ENCODE data around the gene IL20. TPM values are rescaled to one million over a fixed set of nuclear protein-coding genes. Genes with fewer than 3 reads are reported as not detected.

Gene IL20
- polyA plus RNA-seq, 1 donor from 2014 or later = not detected

- Histone ChIP-seq H3K9me3 (ENCODE audit: low read length) (no peaks in the 10 kb centered on the region), H3K9me2 (ENCODE audit: insufficient read depth, low read length) (no peaks in the 10 kb centered on the region), H3K27me3 (ENCODE audit: insufficient read depth, low read depth, low read length) (no peaks in the 10 kb centered on the region), H3F3A (ENCODE audit: insufficient read depth, low read length, poor library complexity, severe bottlenecking) (no peaks in the 10 kb centered on the region), H3K9ac (ENCODE audit: low read length) (no peak overlapping the region), H3K79me2 (replicated peaks; ENCODE audit: insufficient read depth, low read length) (no peaks in the 10 kb centered on the region), H2AFZ (ENCODE audit: low read depth, low read length) (no peak overlapping the region), H3K27ac (ENCODE audit: low read length) (no peak overlapping the region), H4K20me1 (ENCODE audit: insufficient read depth) (no peaks in the 10 kb centered on the region), H3K4me2 (ENCODE audit: low read length) (no peak overlapping the region), H3K4me3 (ENCODE audit: low read length) (no peak overlapping the region), H3K36me3 (ENCODE audit: insufficient read depth, low read length) (no peaks in the 10 kb centered on the region)
- no peak for TF ChIP-seq SMC3 (conservative IDR thresholded peaks at IDR 0.05; ENCODE audit: poor library complexity)
- no peak for TF ChIP-seq EZH2 (IDR thresholded peaks at IDR 0.05; ENCODE audit: borderline replicate concordance, insufficient read depth, low read length, poor library complexity, severe bottlenecking)
- no peak for TF ChIP-seq CTCF (IDR thresholded peaks at IDR 0.05; ENCODE audit: poor library complexity, severe bottlenecking)
- no peak for TF ChIP-seq TAF1 (IDR thresholded peaks at IDR 0.05; ENCODE audit: low read depth)
- no peak for TF ChIP-seq MXI1 (conservative IDR thresholded peaks at IDR 0.05; ENCODE audit: poor library complexity, severe bottlenecking)
- no peak for TF ChIP-seq EP300 (conservative IDR thresholded peaks at IDR 0.05; ENCODE audit: poor library complexity, severe bottlenecking)
- TF ChIP-seq RAD21 (conservative IDR thresholded peaks at IDR 0.05) = no peak
- no peak for TF ChIP-seq POLR2AphosphoS5 (IDR thresholded peaks at IDR 0.05)
- TF ChIP-seq, protein P1, sequence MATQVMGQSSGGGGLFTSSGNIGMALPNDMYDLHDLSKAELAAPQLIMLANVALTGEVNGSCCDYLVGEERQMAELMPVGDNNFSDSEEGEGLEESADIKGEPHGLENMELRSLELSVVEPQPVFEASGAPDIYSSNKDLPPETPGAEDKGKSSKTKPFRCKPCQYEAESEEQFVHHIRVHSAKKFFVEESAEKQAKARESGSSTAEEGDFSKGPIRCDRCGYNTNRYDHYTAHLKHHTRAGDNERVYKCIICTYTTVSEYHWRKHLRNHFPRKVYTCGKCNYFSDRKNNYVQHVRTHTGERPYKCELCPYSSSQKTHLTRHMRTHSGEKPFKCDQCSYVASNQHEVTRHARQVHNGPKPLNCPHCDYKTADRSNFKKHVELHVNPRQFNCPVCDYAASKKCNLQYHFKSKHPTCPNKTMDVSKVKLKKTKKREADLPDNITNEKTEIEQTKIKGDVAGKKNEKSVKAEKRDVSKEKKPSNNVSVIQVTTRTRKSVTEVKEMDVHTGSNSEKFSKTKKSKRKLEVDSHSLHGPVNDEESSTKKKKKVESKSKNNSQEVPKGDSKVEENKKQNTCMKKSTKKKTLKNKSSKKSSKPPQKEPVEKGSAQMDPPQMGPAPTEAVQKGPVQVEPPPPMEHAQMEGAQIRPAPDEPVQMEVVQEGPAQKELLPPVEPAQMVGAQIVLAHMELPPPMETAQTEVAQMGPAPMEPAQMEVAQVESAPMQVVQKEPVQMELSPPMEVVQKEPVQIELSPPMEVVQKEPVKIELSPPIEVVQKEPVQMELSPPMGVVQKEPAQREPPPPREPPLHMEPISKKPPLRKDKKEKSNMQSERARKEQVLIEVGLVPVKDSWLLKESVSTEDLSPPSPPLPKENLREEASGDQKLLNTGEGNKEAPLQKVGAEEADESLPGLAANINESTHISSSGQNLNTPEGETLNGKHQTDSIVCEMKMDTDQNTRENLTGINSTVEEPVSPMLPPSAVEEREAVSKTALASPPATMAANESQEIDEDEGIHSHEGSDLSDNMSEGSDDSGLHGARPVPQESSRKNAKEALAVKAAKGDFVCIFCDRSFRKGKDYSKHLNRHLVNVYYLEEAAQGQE (IDR thresholded peaks at IDR 0.05; ENCODE audit: borderline replicate concordance) = no peak
These were observed 20.1 kb downstream of the IL20 start for GRCh38 chr1:206885341-206886060.

DNA sequence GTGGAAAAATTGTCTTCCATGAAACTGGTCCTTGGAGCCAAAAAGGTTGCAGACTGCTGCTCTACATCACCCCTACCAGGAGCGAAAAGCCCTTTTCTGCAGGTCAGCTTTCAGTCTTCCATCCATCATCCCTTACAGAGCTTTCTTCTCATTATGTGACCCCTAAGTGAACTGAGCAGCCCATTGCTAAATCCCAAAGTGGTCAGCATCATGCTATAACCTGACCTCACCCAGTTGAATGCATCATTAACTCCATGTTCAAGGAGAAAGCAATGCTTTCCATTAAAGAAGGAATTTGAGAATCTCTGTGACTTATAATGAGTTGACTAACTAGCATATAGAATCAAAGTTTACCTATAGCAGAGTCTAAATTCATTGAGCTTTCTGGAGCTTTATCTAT is 21.4 kb downstream of the IL20 start:
- H3K36me3 ChIP-seq (ENCODE audit: insufficient read depth, low read length) = no peaks in the 10 kb centered on the region
- H3K4me3 ChIP-seq (ENCODE audit: low read length) = no peak overlapping the region
- no peak overlapping the region for H2AFZ ChIP-seq (ENCODE audit: low read depth, low read length)
- no peaks in the 10 kb centered on the region for H3K27me3 ChIP-seq (ENCODE audit: insufficient read depth, low read depth, low read length)
- no peak overlapping the region for H3K27ac ChIP-seq (ENCODE audit: low read length)
- H4K20me1 ChIP-seq (ENCODE audit: insufficient read depth) = no peaks in the 10 kb centered on the region
- TF ChIP-seq, protein P1 (IDR thresholded peaks at IDR 0.05; ENCODE audit: borderline replicate concordance) = no peak
- TF ChIP-seq POLR2AphosphoS5 (IDR thresholded peaks at IDR 0.05) = no peak
- TF ChIP-seq RAD21 (conservative IDR thresholded peaks at IDR 0.05) = no peak
- no peak for TF ChIP-seq SMC3 (conservative IDR thresholded peaks at IDR 0.05; ENCODE audit: poor library complexity)
- TF ChIP-seq EZH2 (IDR thresholded peaks at IDR 0.05; ENCODE audit: borderline replicate concordance, insufficient read depth, low read length, poor library complexity, severe bottlenecking) = no peak
- TF ChIP-seq TAF1 (IDR thresholded peaks at IDR 0.05; ENCODE audit: low read depth) = no peak
- no peak for TF ChIP-seq CTCF (IDR thresholded peaks at IDR 0.05; ENCODE audit: poor library complexity, severe bottlenecking)
- no peak for TF ChIP-seq MXI1 (conservative IDR thresholded peaks at IDR 0.05; ENCODE audit: poor library complexity, severe bottlenecking)
- no peak for TF ChIP-seq EP300 (conservative IDR thresholded peaks at IDR 0.05; ENCODE audit: poor library complexity, severe bottlenecking)
- no peaks in the 10 kb centered on the region for H3K9me3 ChIP-seq (ENCODE audit: low read length)
- H3K9me2 ChIP-seq (ENCODE audit: insufficient read depth, low read length) = no peaks in the 10 kb centered on the region
- H3F3A ChIP-seq (ENCODE audit: insufficient read depth, low read length, poor library complexity, severe bottlenecking) = no peaks in the 10 kb centered on the region
- no peak overlapping the region for H3K4me2 ChIP-seq (ENCODE audit: low read length)
- H3K9ac ChIP-seq (ENCODE audit: low read length) = no peak overlapping the region
- H3K79me2 ChIP-seq (replicated peaks; ENCODE audit: insufficient read depth, low read length) = no peaks in the 10 kb centered on the region
